Ovary (tissue), 9 donors: ENCODE data around the gene PDXP. TPM values are rescaled to one million over a fixed set of nuclear protein-coding genes. Genes with fewer than 3 reads are reported as not detected.

ENCODE experiments used
- DNase-seq, 5 donors: peaks; one replicate each; pipeline ENCODE4 v3.0.0-alpha.2; 2019 to 2020
- H3K27ac ChIP-seq, 2 donors: fragments of 200-600 bp; one replicate each; pipeline versions ENCODE4 v1.5.1 to v1.8.0; 2019 to 2022
- H3K27me3 ChIP-seq: fragments of 200-600 bp; one replicate; pipeline ENCODE4 v1.8.0; 2022
- H3K36me3 ChIP-seq: fragments of 200-600 bp; sonication (generic); one replicate; pipeline ENCODE4 v1.5.1; 2019
- H3K4me1 ChIP-seq: one replicate; pipeline ENCODE4 v1.8.1; 2013; ENCODE audit warnings: mild to moderate bottlenecking, moderate library complexity; ENCODE audit not compliant: insufficient read depth
- H3K4me3 ChIP-seq: fragments of 200-600 bp; sonication (generic); one replicate; pipeline ENCODE4 v1.5.1; 2017
- H3K9me3 ChIP-seq, 2 donors: fragments of 200-600 bp in 1 of 2; sonication (generic) in 1 of 2; one replicate each; pipeline versions ENCODE4 v1.5.1 to v1.8.1; 2013 to 2019; ENCODE audit warnings: mild to moderate bottlenecking in 1 of 2, moderate library complexity in 1 of 2
- CTCF ChIP-seq, 3 donors: fragments of 450-650 bp in 2 of 3; fragments of 200-600 bp in 1 of 3; IDR thresholded peaks; one replicate each; pipeline versions ENCODE4 v1.5.1 to v1.8.0; 2016 to 2022; ENCODE audit warnings: antibody characterized with exemption in 3 of 3, mild to moderate bottlenecking in 1 of 3
- EP300 ChIP-seq: sonication (generic); formaldehyde crosslinking; IDR thresholded peaks from one replicate; pipeline ENCODE4 v1.6.1; 2017; ENCODE audit warnings: antibody characterized with exemption
- POLR2A ChIP-seq: fragments of 450-650 bp; IDR thresholded peaks from one replicate; pipeline ENCODE4 v1.6.1; 2017; ENCODE audit warnings: antibody characterized with exemption, mild to moderate bottlenecking, moderate library complexity
- WGBS, 3 donors: extraction: QIAGEN DNeasy Blood & Tissue Kit in 1 of 3; methylation state at CpG; one replicate each; pipeline versions ENCODE4 v1.1.5 to v1.1.7; 2013 to 2017; 5-methylcytosine and 5-hydroxymethylcytosine counted together
- intact Hi-C, 4 donors: fragments of 100-400 bp; cut with DNase I; formaldehyde crosslinking; loops; one replicate each; pipeline versions ENCODE4 v1.11.0 to v1.15.1; 2022 to 2023
- polyA plus RNA-seq, 2 donors: library from polyadenylated mRNA; stranded (reverse); fragments of 200-250 nt in 1 of 2; fragments of 350-450 nt in 1 of 2; fragmentation: Illumina TruSeq in 1 of 2; extraction: RNeasy Lipid Tissue Mini Kit (QIAGEN cat#74804) in 1 of 2; gene quantifications; one replicate each; pipeline ENCODE4 v1.2.3, GENCODE V29; 2013 to 2014
- total RNA-seq, 7 donors: library from RNA; depleted of rRNA in 2 of 7; stranded (reverse); fragments of >200 nt in 2 of 7; fragmentation: NEBNext Ultra II Directional in 3 of 7; extraction: Animal tissue kit (Norgen Biotek cat#: 25700) in 3 of 7; gene quantifications; one replicate each; pipeline versions ENCODE4 v1.1.0 to v1.2.4, GENCODE V29; 2016 to 2023
- donor health status: DM: no; HTN: no; CAD: no; lungs with moderate emphysema.
- donor health status: DM: no; HTN: no; CAD: no.
- donor health status: Bipolar disorder and iron deficiency.
- donor health status: DM: yes; HTN: yes; CAD: no.
- donor health status: DM: no; HTN: no; CAD: no.
- donor health status: DM: yes; HTN: yes; CAD: no.

Gene PDXP
- total and polyA plus RNA-seq, 9 donors, result 8.1 to 15.9 (median 12.7) TPM

- H3K4me3 ChIP-seq, result no peak overlapping the region
- intact Hi-C loops, result loop anchor here in 2 of 4 donors (2.0 to 10.0 kb wide), 3 partner anchors 15 to 52 kb away; partner anchors contain the start of gene PDXP (in 1 of the 2)
- peaks cover 8% of the 10 kb centered on the region for H3K4me1 ChIP-seq
- no peaks in the 10 kb centered on the region for H3K9me3 ChIP-seq
- TF ChIP-seq EP300 (no peak), CTCF (IDR thresholded peaks at IDR 0.05) (no peak), POLR2A (no peak)
- H3K27me3 ChIP-seq, result no peaks in the 10 kb centered on the region
- peak overlapping the region; percentile 1 to 94 for H3K27ac ChIP-seq
- WGBS, 3 donors, result 76 to 82% (median 77%) methylated on average over 12 of the region's 12 CpGs
- no peak for DNase-seq
- no peaks in the 10 kb centered on the region for H3K36me3 ChIP-seq
These were observed 15.7 kb downstream of the PDXP start for GRCh38 chr22:37674248-37674647.

DNA sequence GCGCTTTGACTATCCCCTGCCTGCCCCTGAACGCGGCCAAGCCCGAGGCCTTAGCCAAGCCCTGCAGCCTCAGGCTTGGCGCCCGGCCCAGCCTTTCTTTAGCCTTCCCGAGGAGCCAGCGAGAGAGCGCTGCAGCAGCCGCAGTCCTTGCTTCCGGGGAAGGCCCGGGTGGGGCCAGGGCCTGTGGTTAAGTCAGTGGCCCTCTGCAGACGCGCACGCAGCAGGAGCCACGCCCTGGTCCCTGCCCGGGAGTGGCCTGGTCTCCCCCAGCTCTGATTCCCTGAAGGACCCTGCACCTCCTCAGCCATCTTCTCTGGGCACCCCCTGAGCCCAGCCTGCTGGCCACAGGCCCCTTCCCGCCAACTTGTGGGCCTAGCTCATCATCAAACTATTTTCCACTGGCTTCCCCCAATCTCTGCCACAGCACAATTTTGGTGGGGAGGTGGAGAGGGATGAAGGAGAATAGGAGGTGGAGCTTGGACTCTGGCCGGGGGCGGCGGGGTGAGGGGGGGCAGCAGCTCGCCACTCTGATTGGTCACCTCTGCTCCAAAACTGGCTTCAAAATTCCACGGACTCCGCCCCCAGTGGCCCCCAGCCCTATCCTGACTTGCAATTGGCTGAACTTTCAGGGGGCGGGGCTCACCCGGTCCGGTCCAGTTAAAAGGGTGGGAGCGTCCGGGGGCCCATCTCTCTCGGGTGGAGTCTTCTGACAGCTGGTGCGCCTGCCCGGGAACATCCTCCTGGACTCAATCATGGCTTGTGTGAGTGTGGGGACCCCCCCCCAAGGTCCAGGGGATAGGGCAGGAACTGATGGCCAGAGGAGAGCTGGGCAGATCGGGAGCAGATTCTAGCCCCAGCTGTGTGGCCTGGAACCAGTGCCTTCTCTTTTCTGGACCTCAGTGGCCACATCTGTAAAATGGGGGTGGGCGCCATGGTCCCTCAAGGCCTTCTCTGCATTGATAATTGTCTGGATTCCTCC lies 16.7 kb downstream of the PDXP start, which contains the start of gene LGALS1:
Gene LGALS1, plus strand, starts transcription at position 686 of the 979 bp plus-strand sequence. Its CDS starts 67 bp downstream, at position 753.
- no peaks in the 10 kb centered on the region for H3K27me3 ChIP-seq
- H3K4me1 ChIP-seq, result peaks cover 8% of the 10 kb centered on the region
- H3K9me3 ChIP-seq, result no peaks in the 10 kb centered on the region
- peak; percentile 68 for TF ChIP-seq POLR2A
- TF ChIP-seq CTCF (IDR thresholded peaks at IDR 0.05), result peak in 1 of 3 donors; percentile 29
- peak; percentile 53 for TF ChIP-seq EP300
- H3K36me3 ChIP-seq, result no peaks in the 10 kb centered on the region
- intact Hi-C loops, result loop anchor here in 2 of 4 donors (2.0 to 10.0 kb wide), 5 partner anchors 16 to 72 kb away; partner anchors contain the start of gene PDXP (in 1 of the 2)
- DNase-seq, result peak; percentile 99 to 100 (median 99)
- peak within 1 kb of the TSS; percentile 47 to 94 for H3K27ac ChIP-seq
- peak within 1 kb of the TSS; percentile 58 for H3K4me3 ChIP-seq
- 1 to 2% (median 1%) methylated on average over 34 of the region's 34 CpGs for WGBS, 3 donors

- no peaks in the 10 kb centered on the region for H3K9me3 ChIP-seq
- peaks cover 8% of the 10 kb centered on the region for H3K4me1 ChIP-seq
- intact Hi-C loops, result loop anchor here in 2 of 4 donors (2.0 to 10.0 kb wide), 4 partner anchors 17 to 71 kb away; partner anchors contain the start of gene PDXP (in 1 of the 2)
- H3K27me3 ChIP-seq, result no peaks in the 10 kb centered on the region
- peak overlapping the region; percentile 47 to 94 for H3K27ac ChIP-seq
- peak overlapping the region; percentile 58 for H3K4me3 ChIP-seq
- peak; percentile 53 to 76 (median 68) for DNase-seq
- H3K36me3 ChIP-seq, result no peaks in the 10 kb centered on the region
- WGBS, 3 donors, result 1% methylated on average over 16 to 17 of the region's 17 CpGs
- no peak for TF ChIP-seq CTCF (IDR thresholded peaks at IDR 0.05)
These were observed 17.6 kb downstream of the PDXP start for GRCh38 chr22:37675930-37676735.
